Activated T-helper 1 cell treated with anti-CD3 and anti-CD28 coated beads, Interleukin-12 subunit alpha, Interleukin-12 subunit beta, Interleukin-2, Interleukin-4 antibody, amounts not matched to agents 30 ng/mL and 10 ng/mL and 1 ng/mL, durations not matched to agents 14 hours and 24 hours and 36 hours (primary cell): ENCODE data around the gene PCSK7. TPM values are rescaled to one million over a fixed set of nuclear protein-coding genes. Genes with fewer than 3 reads are reported as not detected.

ENCODE experiments used
- DNase-seq: peaks from one replicate; pipeline ENCODE4 v3.0.0; 2021; ENCODE audit warnings: low spot score
- H3K27ac Mint-ChIP-seq: one replicate; pipeline ENCODE4 v1.8.0; 2021; ENCODE audit warnings: mild to moderate bottlenecking, mixed read lengths
- H3K27me3 Mint-ChIP-seq: one replicate; pipeline ENCODE4 v1.8.0; 2022; ENCODE audit warnings: mild to moderate bottlenecking, moderate library complexity, mixed read lengths; ENCODE audit not compliant: insufficient read depth
- H3K36me3 Mint-ChIP-seq: one replicate; pipeline ENCODE4 v1.8.0; 2021; ENCODE audit warnings: low read depth, mixed read lengths
- H3K4me1 Mint-ChIP-seq: one replicate; pipeline ENCODE4 v1.8.0; 2021; ENCODE audit warnings: low read depth, mixed read lengths
- H3K4me3 Mint-ChIP-seq: one replicate; pipeline ENCODE4 v1.8.0; 2021; ENCODE audit warnings: mild to moderate bottlenecking, moderate library complexity, mixed read lengths
- H3K9me3 Mint-ChIP-seq: one replicate; pipeline ENCODE4 v1.8.0; 2021; ENCODE audit warnings: mixed read lengths
- intact Hi-C: fragments of 100-400 bp; cut with micrococcal nuclease; formaldehyde crosslinking; loops from one replicate; pipeline ENCODE4 v1.15.1; 2024
- total RNA-seq: library from RNA; stranded (reverse); gene quantifications from 2 replicates; pipeline ENCODE4 v1.2.3, GENCODE V29; 2022

The PCSK7 gene
- total RNA-seq, 1 donor from 2014 or later = 154 TPM

DNA sequence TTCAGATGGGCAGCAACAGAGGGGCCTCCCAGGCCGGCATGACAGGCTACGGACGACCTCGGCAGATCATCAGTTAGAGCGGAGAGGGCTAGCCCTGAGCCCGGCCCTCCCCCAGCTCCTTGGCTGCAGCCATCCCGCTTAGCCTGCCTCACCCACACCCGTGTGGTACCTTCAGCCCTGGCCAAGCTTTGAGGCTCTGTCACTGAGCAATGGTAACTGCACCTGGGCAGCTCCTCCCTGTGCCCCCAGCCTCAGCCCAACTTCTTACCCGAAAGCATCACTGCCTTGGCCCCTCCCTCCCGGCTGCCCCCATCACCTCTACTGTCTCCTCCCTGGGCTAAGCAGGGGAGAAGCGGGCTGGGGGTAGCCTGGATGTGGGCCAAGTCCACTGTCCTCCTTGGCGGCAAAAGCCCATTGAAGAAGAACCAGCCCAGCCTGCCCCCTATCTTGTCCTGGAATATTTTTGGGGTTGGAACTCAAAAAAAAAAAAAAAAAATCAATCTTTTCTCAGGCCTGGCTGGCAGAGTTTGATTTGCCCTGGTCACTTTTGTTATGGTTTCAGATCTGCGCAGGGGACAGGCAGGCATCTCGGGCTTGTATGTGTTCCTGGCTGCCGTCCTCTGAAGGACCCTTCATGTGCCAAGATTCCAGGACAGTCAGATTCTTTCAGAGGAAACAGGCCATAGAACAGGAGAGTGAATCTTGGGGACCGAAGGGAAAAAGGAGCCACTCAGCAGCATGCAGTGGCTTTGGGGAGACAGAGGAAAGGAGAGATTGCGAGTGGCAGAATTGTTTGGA is 27.4 kb downstream of the PCSK7 start:
- peaks cover 13% of the 10 kb centered on the region for H3K36me3 Mint-ChIP-seq
- no peak overlapping the region for H3K4me3 Mint-ChIP-seq
- H3K4me1 Mint-ChIP-seq = no peaks in the 10 kb centered on the region
- peak overlapping the region; percentile 25 for H3K27ac Mint-ChIP-seq
- intact Hi-C loops = no loop called here
- no peak for DNase-seq
- no peaks in the 10 kb centered on the region for H3K27me3 Mint-ChIP-seq
- no peaks in the 10 kb centered on the region for H3K9me3 Mint-ChIP-seq

DNA sequence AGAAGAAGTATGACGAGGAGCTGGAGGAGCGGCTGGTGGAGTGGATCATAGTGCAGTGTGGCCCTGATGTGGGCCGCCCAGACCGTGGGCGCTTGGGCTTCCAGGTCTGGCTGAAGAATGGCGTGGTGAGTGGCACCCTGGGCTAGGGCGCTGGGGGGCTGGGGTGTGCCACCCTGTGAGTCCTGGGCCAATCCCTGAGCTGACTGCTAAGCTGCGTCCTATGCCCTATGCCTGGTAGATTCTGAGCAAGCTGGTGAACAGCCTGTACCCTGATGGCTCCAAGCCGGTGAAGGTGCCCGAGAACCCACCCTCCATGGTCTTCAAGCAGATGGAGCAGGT is 28.8 kb downstream of the PCSK7 start:
- Mint-ChIP-seq H3K4me3 (no peak overlapping the region), H3K4me1 (no peaks in the 10 kb centered on the region), H3K9me3 (no peaks in the 10 kb centered on the region), H3K27me3 (no peaks in the 10 kb centered on the region), H3K27ac (peak overlapping the region; percentile 23), H3K36me3 (peaks cover 15% of the 10 kb centered on the region)
- intact Hi-C loops = no loop called here
- DNase-seq = no peak

DNA sequence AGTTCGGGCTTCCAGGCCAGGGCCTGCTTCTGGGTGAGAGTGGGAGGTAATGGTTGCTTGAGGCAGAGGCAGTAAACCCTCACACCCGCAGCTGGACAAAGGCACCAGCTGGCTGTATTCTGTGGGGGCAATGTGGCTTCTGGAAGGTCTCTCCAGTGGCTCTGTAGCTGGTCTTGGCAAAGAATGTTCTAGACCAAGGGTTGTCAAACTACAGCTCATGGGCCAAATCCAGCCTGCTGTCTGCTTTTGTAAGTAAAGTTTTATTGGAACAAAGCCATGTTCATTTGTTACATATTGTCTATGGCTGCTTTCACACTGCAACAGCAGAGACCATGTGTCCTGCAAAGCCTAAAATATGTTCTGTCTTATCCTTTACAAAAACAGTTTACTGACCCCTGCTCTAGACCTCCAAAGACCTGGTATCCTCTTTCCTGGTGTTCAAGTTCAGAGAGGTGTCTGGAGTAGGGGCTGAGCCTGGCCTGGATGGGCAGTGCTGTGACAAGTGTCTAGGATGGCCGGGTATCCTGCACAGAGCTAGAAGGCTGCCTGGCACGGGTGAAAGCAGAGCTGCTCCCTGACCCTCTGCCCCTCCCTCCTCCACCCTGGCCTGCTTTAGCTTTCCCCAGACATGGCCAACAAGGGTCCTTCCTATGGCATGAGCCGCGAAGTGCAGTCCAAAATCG is 29.3 kb downstream of the PCSK7 start:
- DNase-seq = no peak
- Mint-ChIP-seq H3K36me3 (peaks cover 15% of the 10 kb centered on the region), H3K27ac (no peak overlapping the region), H3K4me3 (no peak overlapping the region), H3K9me3 (no peaks in the 10 kb centered on the region), H3K27me3 (no peaks in the 10 kb centered on the region), H3K4me1 (no peaks in the 10 kb centered on the region)
- intact Hi-C loops = no loop called here

DNA sequence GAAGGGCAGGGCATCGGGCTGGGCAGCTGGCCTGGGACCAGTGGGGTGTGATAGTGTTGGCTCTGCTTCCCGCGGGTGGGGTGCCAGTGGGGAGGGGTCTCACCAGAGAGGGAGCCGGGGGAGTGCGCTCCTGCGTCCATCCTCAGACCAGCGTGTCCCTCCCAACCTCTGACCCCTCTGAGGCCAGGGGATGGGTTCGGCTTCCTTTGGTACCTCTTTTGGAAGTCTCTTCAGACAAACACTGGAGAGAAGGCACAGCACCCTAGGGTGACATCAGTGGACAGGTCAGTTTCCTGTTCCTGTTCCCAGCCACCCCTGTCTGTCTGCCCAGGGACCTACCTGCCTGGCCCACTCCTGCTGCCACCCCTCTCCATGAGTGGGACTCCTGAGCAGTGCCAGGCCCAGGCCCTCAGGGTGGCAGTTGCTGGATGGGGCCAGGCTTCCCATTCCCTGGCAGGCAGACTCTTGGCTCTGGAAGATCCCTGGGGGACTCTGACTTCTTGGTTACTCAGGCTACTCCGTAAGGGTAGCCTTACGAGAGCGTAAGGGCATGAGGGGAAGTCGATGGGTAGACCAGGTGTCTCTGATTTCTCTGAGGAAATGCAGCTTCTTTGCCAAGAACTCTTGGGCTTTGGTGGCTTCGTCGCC is 30.1 kb downstream of the PCSK7 start:
- no peaks in the 10 kb centered on the region for H3K27me3 Mint-ChIP-seq
- H3K4me1 Mint-ChIP-seq = no peaks in the 10 kb centered on the region
- intact Hi-C loops = no loop called here
- H3K4me3 Mint-ChIP-seq = no peak overlapping the region
- H3K27ac Mint-ChIP-seq = no peak overlapping the region
- no peak for DNase-seq
- H3K36me3 Mint-ChIP-seq = peaks cover 15% of the 10 kb centered on the region
- H3K9me3 Mint-ChIP-seq = no peaks in the 10 kb centered on the region

DNA sequence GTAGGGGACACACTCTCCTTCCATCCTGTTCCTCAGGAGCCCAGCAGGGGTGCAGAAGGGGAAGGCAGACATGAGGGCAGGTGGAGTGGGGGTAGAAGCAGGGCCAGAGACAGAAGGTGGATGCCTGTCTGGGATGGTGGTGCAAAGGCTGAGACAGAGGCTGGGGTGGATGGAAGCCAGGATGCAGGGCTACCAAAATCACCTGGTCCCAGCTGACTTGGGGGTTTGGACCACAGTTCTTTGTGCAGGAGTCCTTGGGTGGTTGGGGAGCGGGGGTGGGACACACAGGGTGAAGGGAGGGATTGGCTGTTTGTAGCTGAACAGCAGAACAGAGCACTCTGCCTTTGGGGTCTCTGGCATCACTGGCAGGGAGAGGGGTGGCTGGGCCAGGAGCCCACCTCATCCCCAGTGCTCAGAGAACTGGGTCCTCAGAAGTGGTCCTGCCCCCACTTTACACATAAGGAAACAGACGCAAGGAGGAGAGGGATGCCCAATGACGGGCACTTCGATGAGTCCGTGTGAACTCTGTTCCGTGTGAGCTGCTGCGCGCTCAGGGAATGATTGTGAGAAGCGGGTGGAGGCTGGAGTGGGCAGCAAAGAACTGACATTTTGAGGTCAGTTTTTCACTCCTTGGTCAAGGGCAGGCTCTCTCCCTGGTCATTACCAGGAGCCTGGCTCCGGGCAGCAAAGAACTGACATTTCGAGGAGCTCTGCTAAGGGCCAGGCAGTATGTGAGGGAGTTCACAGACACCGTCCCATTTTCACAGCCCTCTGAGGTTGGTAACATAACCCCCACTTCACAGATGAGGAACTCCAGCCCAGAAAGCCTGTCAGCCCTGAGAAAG is 30.8 kb downstream of the PCSK7 start:
- H3K9me3 Mint-ChIP-seq = no peaks in the 10 kb centered on the region
- no peak overlapping the region for H3K27ac Mint-ChIP-seq
- no peaks in the 10 kb centered on the region for H3K27me3 Mint-ChIP-seq
- no peaks in the 10 kb centered on the region for H3K4me1 Mint-ChIP-seq
- no peak overlapping the region for H3K4me3 Mint-ChIP-seq
- intact Hi-C loops = no loop called here
- peaks cover 14% of the 10 kb centered on the region for H3K36me3 Mint-ChIP-seq
- DNase-seq = no peak

DNA sequence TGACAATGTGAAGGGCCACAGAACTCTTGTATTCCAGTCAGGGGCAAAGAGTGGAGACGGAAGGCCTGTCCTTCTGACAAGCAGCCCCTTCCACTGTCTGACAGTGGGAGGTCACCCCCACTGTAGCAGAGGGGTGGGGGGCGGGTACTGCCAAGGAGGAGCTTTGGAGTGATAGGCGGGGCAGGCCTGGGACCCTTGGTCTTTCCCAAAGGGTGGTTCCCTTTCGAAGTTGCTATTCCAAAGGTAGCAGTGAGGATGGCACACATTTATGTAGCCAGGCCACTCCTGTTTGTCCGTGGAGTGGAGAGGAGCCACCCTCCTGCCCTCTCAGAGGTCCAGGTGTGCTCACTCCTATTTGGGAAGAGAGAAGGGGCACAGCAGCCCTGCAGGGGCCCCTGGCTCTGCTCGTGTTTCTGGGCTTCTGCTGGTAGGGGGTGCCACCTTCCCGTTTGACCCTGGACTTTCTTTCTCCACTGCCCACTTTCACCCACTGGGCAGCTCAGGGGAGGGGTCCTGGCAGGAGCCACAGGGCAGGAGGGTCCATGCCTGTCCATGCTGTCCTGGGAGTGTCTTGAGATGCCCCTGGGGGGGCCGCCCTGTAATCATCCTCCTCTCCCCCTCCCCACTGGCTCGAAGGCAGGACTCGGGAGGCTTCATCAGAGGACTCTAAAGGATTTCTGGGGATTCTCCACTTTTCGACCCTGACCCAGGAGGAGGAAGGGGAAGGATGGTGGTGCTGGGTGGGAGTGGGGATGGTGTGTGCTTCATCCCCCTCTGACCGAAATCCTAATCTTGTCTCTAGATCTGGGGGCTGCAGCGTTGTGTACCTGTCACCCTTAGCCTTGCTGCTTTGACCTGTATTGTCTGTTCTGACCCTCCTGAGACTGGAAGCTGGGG is 31.7 kb downstream of the PCSK7 start:
- Mint-ChIP-seq H3K27me3 (no peaks in the 10 kb centered on the region), H3K27ac (no peak overlapping the region), H3K36me3 (peaks cover 16% of the 10 kb centered on the region), H3K9me3 (no peaks in the 10 kb centered on the region), H3K4me3 (no peak overlapping the region), H3K4me1 (no peaks in the 10 kb centered on the region)
- intact Hi-C loops = no loop called here
- DNase-seq = no peak

DNA sequence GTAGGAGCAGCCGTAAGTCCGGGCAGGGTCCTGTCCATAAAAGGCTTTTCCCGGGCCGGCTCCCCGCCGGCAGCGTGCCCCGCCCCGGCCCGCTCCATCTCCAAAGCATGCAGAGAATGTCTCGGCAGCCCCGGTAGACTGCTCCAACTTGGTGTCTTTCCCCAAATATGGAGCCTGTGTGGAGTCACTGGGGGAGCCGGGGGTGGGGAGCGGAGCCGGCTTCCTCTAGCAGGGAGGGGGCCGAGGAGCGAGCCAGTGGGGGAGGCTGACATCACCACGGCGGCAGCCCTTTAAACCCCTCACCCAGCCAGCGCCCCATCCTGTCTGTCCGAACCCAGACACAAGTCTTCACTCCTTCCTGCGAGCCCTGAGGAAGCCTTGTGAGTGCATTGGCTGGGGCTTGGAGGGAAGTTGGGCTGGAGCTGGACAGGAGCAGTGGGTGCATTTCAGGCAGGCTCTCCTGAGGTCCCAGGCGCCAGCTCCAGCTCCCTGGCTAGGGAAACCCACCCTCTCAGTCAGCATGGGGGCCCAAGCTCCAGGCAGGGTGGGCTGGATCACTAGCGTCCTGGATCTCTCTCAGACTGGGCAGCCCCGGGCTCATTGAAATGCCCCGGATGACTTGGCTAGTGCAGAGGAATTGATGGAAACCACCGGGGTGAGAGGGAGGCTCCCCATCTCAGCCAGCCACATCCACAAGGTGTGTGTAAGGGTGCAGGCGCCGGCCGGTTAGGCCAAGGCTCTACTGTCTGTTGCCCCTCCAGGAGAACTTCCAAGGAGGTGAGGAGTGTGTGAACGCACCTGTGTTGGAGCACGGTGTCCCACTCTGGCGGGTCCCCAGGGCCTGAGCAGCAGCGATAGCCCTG is 32.6 kb downstream of the PCSK7 start, which contains the start of gene TAGLN:
TSS of gene TAGLN (plus strand) at position 318 of the 863 bp plus-strand sequence. CDS start 3,644 bp downstream, outside the sequence.
- no peak for DNase-seq
- no peaks in the 10 kb centered on the region for H3K27me3 Mint-ChIP-seq
- no peak within 1 kb of the TSS for H3K4me3 Mint-ChIP-seq
- H3K4me1 Mint-ChIP-seq = no peaks in the 10 kb centered on the region
- peaks cover 12% of the 10 kb centered on the region for H3K36me3 Mint-ChIP-seq
- H3K9me3 Mint-ChIP-seq = no peaks in the 10 kb centered on the region
- no peak within 1 kb of the TSS for H3K27ac Mint-ChIP-seq
- intact Hi-C loops = no loop called here

DNA sequence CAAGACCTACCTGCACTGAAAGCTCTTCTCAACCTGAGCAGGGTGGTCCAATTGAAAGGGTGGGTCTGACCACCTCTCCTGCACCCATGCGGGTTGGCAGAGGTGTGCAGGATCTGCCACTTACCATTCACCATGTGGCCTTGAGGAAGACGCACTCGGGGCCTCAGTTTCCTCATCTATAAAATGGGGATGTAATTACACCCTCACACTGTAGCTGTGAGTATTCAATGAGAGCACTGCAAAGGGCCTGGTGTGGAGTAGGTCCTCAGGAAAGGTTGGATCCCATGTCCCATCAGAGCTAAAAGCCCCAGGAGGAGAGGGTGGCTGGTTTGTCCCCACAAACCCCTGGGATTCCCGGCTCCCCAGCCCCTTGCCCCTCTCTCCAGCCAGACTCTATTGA is 33.3 kb downstream of the PCSK7 start:
- Mint-ChIP-seq H3K27me3 (no peaks in the 10 kb centered on the region), H3K4me3 (no peak overlapping the region), H3K27ac (no peak overlapping the region), H3K4me1 (no peaks in the 10 kb centered on the region), H3K36me3 (peaks cover 8% of the 10 kb centered on the region), H3K9me3 (no peaks in the 10 kb centered on the region)
- intact Hi-C loops = no loop called here
- DNase-seq = no peak

DNA sequence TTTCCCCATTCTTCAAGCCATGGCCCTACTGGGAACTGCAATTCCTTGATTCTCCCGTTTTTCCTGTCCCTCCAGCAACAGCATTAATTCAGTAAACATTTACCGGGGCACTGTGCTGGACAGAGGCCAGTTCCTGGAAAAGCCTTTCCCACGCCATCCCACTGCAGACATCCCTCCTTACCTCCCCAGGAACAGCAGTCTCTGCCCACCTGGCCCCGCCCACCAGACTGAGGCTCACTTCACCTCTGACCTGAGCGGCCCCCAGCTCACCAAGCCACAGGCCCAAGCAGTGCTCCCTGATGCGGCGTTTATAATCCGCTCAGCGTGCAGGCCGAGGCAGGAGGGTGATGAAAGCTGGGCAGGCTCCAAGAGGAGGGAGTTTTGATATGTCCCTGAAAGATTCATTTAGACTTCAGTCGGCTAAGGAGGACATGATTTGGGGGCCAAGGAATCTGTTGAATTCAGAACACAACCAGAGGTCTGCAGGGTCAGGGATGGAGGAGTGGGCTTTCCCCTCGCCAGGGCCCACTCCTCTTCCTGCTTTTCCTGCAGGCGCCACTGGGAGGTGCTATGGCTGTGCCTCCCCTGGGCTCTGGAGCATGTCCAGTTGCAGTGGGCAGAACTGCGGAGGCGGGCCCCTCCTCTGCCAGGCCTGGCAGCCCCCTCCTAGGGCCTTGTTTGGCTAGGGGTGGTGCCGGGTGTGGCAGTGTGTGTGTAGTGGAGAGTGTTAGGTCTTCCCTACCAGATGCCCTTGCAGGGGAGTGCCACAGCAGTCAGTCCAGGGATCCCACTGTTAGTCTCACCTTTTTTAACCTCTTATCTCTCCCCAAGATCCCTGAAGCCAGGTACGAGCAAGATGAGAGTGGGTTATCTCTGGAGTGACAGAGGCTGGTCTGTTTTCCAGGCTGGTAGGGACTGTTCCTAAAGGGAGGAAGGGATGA is 34.1 kb downstream of the PCSK7 start:
- no peak for DNase-seq
- intact Hi-C loops = no loop called here
- H3K36me3 Mint-ChIP-seq = peaks cover 6% of the 10 kb centered on the region
- no peaks in the 10 kb centered on the region for H3K4me1 Mint-ChIP-seq
- no peak overlapping the region for H3K27ac Mint-ChIP-seq
- no peaks in the 10 kb centered on the region for H3K27me3 Mint-ChIP-seq
- no peaks in the 10 kb centered on the region for H3K9me3 Mint-ChIP-seq
- no peak overlapping the region for H3K4me3 Mint-ChIP-seq

DNA sequence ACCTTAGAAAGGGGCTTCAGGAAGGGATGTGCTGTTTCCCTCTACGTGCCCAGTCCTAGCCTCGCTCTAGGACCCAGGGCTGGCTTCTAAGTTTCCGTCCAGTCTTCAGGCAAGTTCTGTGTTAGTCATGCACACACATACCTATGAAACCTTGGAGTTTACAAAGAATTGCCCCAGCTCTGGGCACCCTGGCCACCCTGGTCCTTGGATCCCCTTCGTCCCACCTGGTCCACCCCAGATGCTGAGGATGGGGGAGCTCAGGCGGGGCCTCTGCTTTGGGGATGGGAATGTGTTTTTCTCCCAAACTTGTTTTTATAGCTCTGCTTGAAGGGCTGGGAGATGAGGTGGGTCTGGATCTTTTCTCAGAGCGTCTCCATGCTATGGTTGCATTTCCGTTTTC is 34.9 kb downstream of the PCSK7 start:
- intact Hi-C loops = no loop called here
- Mint-ChIP-seq H3K27me3 (no peaks in the 10 kb centered on the region), H3K4me1 (no peaks in the 10 kb centered on the region), H3K36me3 (peaks cover 6% of the 10 kb centered on the region), H3K9me3 (no peaks in the 10 kb centered on the region), H3K27ac (no peak overlapping the region), H3K4me3 (no peak overlapping the region)
- DNase-seq = no peak
